Stimulated activated naive CD8-positive, alpha-beta T cell treated with anti-CD3 and anti-CD28 coated beads, Interleukin-15, Interleukin-2, amounts not matched to agents 100 U/mL and 50 U/mL, for 24 hours (primary cell): Measurements from ENCODE around the gene GGA3.
"Not testable (repeated sequence)": the region's sequence is repeated elsewhere in the genome, so short reads cannot be mapped to it uniquely, and the experiment has no call there.

Source experiments
- ATAC-seq: fragments of 150-1000 bp; cut with Tn5 transposase; one replicate; pipeline ENCODE4 v1.10.0; 2021
- DNase-seq: peaks from one replicate; pipeline ENCODE4 v3.0.0; 2021

GGA3 gene, protein sequence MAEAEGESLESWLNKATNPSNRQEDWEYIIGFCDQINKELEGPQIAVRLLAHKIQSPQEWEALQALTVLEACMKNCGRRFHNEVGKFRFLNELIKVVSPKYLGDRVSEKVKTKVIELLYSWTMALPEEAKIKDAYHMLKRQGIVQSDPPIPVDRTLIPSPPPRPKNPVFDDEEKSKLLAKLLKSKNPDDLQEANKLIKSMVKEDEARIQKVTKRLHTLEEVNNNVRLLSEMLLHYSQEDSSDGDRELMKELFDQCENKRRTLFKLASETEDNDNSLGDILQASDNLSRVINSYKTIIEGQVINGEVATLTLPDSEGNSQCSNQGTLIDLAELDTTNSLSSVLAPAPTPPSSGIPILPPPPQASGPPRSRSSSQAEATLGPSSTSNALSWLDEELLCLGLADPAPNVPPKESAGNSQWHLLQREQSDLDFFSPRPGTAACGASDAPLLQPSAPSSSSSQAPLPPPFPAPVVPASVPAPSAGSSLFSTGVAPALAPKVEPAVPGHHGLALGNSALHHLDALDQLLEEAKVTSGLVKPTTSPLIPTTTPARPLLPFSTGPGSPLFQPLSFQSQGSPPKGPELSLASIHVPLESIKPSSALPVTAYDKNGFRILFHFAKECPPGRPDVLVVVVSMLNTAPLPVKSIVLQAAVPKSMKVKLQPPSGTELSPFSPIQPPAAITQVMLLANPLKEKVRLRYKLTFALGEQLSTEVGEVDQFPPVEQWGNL

DNA sequence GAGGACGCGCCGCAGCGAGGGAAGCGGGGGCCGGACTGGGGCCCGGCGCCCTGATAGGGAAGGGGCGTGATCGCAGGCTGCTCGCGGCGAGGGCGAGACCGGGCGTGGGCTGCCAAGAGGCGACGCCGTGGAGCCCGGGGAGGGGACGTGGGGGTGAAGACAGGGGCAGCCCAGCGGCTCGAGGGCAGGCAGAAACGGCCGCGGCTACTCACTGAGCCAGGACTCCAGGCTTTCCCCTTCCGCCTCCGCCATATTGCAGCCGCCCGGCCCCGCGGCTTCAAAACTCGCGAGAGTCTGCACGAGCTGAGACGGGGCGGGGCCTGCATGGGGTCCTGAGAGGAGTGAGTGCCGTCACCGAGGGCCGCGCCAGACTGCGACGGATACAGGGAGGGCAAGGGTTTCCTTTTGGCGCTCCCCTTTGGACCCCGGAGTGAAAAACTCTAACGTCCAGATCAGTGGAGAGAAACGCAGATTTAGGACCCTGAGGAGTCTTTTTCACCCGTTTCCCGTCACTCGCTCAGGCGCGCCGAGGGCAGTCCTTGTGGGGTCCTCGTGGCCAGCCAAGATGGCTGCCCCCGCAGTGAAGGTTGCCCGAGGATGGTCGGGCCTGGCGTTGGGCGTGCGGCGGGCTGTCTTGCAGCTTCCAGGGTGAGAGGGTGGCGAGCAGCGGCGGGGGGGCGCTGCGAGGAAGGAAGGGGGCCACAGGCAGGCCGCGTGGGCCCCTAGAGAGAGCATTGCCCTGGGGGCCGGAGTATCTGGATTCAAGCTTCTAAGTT is at the start of gene GGA3, which contains the start of gene MRPS7:
GGA3 (minus strand) TSS at position 271 of the 776 bp plus-strand sequence; CDS start at position 252, 19 bp downstream.
MRPS7 (plus strand) TSS at position 544 of the 776 bp plus-strand sequence; CDS start at position 566, 22 bp downstream.
- ATAC-seq = peak; percentile 91
- DNase-seq = peak; percentile 97

DNA sequence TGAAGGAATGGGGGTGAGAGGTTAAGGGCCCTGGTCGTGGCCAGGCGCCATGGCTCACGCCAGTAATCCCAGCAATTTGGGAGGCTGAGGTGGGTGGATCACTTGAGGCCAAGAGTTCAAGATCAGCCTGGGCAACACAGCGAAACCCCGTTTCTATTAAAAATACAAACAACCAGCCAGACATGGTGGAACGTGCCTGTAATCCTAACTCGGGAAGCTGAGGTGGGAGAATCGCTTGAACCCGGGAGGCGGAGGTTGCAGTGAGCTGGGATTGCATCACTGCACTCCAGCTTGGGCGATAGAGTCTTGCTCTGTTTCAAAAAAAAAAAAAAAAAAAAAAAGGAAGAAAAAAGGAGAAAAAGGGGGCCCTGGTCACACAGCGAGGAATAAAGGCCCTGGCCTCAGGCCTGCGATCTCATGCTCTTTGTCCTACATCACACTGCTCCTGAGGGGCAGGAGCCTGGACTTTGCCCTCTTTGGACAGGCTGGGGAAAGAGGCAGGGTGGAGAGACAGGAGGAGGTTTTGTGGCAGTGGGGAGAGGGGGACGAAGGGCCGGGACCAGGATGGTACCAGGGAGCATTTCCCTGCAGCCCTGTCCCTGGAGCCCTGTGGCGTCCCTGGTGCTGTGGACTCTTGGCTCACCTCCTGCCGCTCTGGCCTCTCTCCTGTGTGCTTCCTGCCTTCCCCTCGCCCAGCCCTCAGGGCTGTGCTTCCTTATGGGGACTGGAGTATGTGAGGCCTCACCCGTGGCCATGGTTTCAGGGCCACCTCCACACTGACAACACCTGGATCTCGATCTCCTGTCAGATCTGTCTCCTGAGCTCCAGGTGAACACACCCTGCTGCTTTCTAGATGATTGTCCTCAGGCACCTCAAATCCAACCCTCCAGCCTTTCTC is 47.6 kb upstream of the GGA3 start:
- ATAC-seq (no peak), DNase-seq (no peak)

DNA sequence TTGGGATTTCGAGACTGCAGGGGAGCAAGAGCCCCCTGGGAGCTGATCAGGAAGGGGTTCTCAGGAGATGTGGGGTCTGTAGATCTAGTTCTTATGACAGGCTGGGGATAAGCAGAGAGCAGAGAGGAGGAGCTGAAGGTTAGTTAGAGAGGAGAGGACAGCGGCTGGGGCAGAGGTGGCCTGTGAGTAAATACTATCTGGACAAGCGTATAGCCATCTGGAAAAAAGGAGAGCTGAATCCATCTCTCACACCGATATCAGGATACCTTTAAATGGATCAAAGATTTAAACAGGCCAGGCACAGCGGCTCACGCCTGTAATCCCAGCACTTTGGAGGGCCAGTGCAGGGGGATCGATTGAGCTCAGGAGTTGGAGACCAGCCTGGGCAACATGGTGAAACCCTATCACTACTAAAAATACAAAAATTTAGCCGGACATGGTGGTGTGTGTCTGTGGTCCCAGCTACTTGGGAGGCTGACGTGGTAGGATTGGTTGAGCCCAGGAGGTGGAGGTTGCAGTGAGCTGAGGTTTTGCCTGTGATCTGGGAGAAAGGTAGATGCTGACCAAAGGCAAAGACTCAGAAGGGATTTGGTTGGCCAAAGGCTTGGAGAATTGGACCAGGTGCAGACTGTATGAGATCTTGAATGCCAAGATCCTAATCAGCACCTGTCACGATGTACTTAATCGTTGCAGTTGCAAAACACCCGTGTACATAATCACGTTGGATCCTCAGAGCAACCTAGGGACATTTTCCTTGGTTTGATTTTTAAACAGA is 46.7 kb upstream of the GGA3 start:
- DNase-seq = no peak
- no peak for ATAC-seq

DNA sequence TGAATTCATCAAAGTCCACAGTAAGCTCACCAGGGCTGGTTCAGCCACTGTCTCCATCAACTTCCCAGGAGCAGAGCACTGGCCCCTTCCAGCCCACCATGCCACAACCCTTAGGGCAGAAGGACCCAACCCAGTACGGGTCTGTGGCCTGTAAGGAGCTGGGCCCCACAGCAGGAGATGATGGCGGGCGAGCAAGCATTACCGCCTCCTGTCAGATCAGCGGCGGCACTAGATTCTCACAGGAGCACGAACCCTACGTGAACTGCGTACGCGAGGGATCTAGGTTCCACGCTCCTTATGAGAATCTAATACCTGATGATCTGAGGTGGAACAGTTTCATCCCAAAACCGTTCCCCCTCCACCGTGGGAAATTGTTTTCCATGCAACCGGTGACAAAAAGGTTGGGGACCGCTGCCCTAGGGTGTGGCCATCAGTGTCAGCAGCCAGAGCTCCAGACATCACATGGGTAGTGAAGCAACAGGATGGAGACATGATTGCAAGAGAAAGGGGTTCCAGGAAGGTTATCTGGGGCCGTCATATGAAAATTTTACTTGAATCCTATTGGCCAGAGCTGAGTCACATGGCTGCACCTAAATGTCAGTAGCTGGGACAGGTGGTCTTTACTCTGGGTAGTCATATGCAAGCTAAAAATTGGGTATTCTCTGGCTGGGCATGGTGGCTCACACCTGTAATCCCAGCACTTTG is 40.2 kb upstream of the GGA3 start:
- DNase-seq = no peak
- no peak for ATAC-seq

DNA sequence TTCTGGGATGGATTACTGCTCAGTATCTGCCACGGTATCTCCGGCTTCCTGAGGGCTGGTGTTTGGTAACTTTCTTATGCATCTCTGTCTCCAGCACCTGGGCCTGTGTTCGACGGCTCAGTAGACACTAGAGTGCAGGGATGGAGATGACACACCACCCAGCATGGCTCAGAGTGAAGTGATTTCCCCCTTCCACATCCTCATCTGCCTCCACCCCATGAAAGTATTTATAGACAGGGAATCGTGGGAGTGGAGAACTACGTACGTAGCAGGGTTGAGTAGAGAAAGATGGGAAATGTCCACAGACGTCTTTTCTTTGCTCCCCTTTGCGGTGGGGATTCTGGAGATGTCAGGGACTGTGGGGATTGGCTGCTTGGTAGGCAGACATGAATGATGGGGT is 39.6 kb upstream of the GGA3 start:
- no peak for ATAC-seq

DNA sequence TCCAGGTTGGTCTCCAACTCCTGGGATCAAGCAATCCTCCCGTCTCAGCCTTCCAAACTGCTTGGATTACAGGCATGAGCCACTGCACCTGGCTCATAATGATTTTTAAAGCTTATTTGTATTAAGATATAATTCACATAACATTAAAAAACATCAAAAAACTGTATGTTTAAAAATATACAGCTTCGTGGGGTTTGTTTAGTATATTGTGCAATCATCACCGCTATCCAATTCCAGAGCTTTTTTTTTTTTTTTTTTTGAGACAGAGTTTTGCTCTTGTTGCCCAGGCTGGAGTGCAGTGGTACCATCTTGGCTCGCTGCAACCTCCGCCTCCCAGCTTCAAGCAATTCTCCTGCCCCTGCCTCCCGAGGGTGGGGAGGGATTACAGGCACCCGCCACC is 38.9 kb upstream of the GGA3 start:
- DNase-seq (no peak), ATAC-seq (no peak)

More for the DNA sequence above, 39.6 kb upstream of the GGA3 start:
- DNase-seq = no peak

DNA sequence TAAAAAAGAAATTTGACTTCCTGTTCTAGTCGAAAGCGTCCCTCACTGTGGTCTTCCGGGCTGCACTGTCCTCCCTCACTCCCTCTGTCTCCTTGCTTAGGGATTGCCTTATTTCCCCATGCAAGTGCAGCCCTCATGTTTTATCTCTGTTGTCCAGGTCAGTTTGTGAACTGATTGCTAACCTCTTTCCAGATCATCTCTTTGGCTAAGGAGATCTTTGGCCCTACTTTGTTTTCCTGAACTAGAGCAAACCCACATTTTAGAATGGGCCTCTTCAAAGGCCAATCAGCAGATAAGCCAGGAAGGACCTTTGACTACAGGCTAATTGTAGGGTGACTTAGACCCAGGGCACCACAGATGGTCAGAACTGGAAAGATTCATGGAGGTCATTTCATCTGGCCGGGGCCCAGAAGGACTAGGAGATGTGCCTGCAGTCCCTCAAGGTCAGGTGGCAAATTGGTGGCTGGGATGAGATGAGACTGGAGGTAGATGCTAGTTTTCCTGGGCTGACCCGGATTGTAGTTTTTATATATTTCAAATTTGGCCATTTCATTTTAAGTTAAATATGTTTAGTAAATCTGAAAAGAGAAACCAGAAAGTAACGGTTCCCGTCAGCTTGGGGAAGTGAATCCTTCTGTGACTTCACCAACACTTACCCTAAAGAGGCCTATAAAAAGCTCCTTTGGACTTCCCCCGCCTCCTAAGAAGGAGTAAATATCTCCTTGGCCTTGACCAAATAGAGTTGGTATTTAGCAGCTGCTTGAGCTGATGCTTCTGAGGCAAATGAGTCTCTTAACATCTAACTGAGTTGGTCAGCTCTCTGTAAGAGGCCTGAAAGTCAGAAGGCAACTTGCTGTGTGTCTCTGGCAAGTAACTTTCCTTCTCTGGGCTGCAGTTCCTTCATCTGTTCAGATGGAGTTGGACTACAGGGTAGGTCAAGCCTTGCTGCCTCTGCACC is 34.1 kb upstream of the GGA3 start:
- DNase-seq (peak; percentile 45), ATAC-seq (peak; percentile 90)

DNA sequence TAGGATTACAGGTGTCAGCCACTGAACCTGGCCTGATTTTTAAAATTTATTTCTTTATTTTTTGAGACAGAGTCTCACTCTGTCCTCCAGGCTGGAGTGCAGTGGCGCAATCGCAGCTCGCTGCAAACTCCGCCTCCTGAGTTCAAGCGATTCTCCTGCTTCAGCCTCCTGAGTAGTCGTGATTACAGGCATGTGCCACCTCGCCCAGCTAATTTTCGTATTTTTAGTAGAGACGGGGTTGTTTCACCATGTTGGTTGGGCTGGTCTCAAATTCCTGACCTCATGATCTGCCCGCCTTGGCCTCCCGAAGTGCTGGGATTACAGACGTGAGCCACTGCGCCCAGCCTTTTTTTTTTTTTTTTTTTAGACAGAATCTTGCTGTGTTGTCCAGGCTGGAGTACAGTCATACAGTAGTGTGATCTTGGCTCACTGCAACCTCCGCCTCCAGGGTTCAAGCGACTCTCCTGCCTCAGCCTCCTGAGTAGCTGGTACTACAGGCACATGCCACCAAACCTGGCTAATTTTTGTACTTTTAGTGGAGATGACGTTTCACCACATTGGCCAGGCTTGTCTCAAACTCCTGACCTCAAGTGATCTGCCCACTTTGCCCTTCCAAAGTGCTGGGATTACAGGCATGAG is 31.5 kb upstream of the GGA3 start:
- DNase-seq, ATAC-seq: not testable (repeated sequence)

DNA sequence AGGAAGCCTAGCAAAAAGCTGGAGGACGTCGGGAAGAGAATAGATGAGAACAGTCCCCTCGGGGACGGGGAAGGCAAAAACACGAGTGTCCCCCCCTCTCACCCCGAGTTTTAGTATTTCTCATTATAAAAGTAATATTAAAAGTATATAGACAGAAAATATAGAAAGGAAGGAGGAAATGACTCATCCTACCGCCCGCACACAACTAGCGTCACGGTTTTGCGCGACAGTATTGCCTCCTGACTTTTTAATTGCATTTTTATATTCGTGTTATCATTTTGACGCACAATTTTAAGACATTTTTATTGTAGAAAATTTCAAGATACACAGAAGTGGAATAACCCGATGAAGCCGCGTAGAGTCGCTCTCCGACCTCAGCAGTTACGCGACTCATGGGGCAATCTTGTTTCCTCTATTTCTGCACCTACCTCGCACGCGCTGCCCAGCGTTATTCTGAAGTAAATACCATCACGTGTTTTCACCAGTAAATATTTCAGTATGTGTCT is 28.5 kb upstream of the GGA3 start:
- peak; percentile 72 for DNase-seq

DNA sequence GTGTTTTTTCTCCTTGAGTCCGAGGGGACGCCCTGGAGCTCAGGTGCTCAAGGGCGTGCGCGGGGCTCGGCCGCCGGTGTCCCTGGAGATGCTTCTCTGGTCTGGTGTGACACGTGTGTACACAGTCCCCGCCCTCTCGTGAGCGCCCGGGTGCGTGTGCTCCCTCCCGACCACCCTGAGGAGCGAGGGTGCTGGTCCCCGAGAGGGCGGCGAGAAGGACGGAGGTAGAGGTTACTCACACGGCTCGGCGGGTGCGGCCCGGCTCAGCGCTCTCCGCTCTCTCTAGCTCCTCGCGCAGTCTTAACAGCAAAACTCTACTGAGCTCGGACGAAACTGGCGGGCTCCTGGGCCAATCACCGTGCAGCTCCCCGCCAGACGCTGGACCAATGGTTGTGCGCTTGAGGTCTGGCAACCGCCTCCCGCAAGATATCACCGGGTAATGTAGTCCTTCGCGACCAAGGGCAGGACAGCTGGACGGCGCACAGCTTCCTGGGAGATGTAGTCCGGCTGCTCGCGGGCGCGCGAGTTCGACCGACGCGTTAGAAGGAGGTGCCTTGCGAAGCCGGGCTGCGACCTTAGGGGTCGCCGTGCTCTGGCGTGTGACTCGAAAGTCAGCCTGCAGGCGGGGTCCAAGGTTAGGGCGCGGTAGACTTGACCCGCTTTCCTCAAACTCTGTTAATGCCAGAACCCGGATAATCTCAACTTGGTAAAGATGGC is 27.9 kb upstream of the GGA3 start, which contains the start of gene SLC25A19:
SLC25A19 (minus strand) TSS at position 319 of the 717 bp plus-strand sequence. CDS start 2,669 bp downstream, outside the sequence.
- ATAC-seq (peak; percentile 97), DNase-seq (peak; percentile 95)

More for the DNA sequence above, 28.5 kb upstream of the GGA3 start:
- peak; percentile 6 for ATAC-seq

DNA sequence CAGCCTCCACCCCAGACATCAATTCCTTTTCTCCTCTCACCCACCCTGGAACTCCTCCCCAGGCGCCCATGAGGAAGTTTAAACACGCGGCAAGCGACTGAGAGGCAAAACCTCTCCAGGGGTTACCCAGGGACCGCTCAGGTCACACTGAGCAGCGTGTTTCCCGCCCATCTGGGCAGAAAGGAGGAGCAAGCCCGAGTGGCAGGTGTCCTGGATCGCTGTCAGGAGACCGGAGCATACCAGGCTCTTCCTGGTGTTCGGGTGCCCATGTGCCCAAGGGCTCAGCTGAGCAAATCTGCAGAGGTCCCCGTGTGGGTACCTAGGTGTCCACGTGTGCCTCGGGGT is 27.3 kb upstream of the GGA3 start:
- DNase-seq (peak; percentile 56), ATAC-seq (peak; percentile 15)

DNA sequence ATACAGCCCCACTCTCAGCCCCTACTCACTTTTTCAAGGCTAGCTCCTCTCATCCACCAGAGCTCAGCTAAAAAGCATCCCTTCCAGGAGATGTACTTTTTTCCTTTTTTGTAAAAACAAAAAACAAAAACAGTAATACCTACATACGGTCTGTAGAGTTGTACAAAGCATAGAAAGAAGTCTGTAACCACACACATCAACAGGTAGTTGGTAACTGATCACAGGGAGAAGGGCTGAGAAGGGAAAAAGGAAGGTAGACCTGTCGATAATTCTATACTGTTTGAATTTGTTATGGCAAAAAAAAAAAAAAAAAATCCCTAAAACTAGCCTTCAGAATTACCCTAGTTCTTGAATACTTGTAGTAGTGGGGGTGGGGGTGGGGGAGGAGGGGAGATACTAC is 27.0 kb upstream of the GGA3 start:
- DNase-seq (no peak), ATAC-seq (no peak)

DNA sequence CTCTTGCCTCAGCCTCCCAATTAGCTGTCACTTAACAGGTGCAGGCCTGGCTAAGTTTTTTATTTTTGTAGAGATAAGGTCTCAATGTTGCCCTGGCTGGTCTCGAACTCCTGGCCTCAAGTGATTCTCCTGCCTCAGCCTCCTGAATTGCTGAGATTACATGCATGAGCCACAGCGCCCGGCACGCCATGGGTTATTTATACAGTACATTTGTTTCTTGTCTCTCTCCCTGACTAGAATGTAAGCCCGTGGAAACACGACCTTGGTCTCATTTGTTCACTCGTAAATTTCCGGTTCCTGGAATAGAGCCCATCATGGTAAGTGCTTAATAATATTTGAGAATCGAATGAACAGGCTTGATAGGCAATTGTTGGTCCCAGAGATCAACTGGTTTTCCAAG is 25.8 kb upstream of the GGA3 start:
- DNase-seq (no peak), ATAC-seq (no peak)

DNA sequence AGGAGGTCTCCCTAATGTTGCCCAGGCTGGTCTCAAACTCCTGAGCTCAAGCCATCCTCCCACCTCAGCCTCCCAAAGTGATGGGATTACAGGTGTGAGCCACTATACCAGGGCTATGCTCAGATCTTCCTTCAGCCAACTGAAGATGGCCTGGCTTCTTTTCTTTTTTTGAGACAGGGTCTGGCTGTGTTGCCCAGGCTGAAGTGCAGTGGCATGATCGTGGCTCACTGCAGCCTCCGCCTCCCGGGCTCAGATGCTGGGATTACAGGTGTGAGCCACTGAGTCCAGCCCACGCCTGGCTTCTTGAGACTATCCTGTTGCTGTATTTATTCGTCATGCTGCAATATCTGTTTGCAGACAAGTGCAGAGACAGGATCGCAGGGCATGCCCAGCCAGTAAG is 23.7 kb upstream of the GGA3 start:
- DNase-seq (no peak), ATAC-seq (no peak)

DNA sequence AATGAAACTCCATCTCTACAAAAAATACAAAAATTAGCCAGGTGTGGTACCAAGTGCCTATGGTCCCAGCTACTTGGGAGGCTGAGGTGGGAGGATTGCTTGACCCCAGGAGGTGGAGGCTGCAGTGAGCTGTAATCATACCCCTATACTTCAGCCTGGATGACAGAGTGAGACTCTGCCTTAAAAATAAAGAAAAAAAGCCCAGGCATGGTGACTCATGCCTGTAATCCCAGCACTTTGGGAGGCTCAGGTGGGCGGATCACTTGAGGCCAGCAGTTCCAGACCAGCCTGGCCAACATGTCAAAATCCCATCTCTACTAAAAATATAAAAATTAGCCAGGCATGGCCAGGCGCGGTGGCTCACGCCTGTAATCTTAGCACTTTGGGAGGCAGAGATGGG is 18.8 kb upstream of the GGA3 start:
- not testable (repeated sequence) for ATAC-seq, DNase-seq

DNA sequence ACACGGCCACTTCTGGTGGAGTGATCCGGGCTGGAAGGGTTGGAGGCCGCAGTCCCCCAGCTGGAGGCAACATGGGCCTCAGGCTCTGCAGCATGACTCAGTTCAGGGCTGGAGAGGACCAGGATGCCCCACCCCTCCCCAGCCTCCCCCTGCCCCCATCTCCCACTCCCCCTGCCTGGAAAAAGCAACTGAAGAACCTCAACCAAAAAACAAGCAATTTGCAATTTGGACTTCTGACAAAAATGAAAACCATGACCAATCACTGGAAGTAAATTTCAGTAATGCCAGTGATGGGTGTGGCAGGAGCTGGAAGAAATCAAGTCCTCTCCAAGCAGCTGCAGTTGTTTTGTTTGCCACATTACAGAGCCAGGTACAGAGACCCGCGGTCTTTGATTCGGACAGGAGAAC is 16.3 kb upstream of the GGA3 start:
- DNase-seq (no peak), ATAC-seq (no peak)

DNA sequence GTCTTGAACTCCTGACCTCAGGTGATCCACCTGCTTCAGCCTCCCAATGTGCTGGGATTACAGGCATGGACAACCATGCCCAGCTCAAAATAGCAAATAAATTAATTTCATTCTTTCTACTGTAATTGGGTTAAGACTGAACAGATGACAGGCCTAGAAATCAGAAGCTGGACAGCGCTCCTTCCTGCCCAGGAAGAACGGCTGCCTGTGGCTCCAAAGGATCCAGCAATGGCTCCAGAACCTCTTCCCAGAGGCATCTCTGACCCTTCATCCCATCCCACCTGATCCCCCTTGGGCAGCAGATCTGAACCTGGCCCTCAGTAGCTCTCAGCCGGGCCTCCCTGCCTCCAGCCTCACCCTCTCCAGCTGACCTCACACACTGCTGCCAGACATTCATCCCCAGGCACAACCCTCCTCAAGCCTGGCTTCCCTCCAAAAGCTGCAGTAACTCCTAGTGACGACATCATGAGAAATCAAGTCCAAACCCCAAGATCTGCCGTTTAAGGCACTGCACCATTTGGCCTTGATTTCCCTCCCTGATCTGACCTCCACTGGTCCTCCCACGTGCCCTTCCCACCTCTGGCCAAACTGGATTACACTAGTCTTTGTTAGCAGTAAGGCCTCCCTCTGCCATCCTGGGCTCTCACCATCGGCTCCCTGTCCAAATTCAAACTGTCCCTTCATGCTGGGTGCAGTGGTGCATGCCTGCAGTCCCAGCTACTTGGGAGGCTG is 12.7 kb upstream of the GGA3 start:
- no peak for ATAC-seq
- DNase-seq = no peak
